NCI-H128 (cell line): Measurements from ENCODE around the gene ZSCAN20.
"Not testable (repeated sequence)": the region's sequence is repeated elsewhere in the genome, so short reads cannot be mapped to it uniquely, and the experiment has no call there.

Source experiments
- DNase-seq: peaks from one replicate; lab custom pipeline; 2025; ENCODE audit not compliant: unreplicated experiment; lab: John Stamatoyannopoulos, UW

ZSCAN20 gene

GRCh38 chr1:33473900-33474299 is 1.5 kb downstream of the ZSCAN20 start:
- no peak for DNase-seq

- DNase-seq, result no peak
Measured at GRCh38 chr1:33477451-33477850, 5.0 kb downstream of the ZSCAN20 start.

GRCh38 chr1:33482412-33482811 is 10.0 kb downstream of the ZSCAN20 start:
- DNase-seq, result no peak

GRCh38 chr1:33488624-33489023 is 16.2 kb downstream of the ZSCAN20 start:
- DNase-seq, result no peak

- DNase-seq, result no peak
Measured at GRCh38 chr1:33494929-33495328, 22.5 kb downstream of the ZSCAN20 start.

- no peak for DNase-seq
Measured at GRCh38 chr1:33497410-33497809, 25.0 kb downstream of the ZSCAN20 start.

- DNase-seq, result no peak
Measured at GRCh38 chr1:33500547-33500946, 28.1 kb downstream of the ZSCAN20 start.

- DNase-seq, result no peak
Measured at GRCh38 chr1:33501309-33501708, 28.9 kb downstream of the ZSCAN20 start.

- DNase-seq, result no peak
Measured at GRCh38 chr1:33501774-33502173, 29.3 kb downstream of the ZSCAN20 start.

- DNase-seq, result no peak
Measured at GRCh38 chr1:33502726-33503125, 30.3 kb downstream of the ZSCAN20 start.

- DNase-seq, result no peak
Measured at GRCh38 chr1:33503506-33503905, 31.1 kb downstream of the ZSCAN20 start.

- DNase-seq, result no peak
Measured at GRCh38 chr1:33507661-33508060, 35.2 kb downstream of the ZSCAN20 start.

- DNase-seq, result no peak
Measured at GRCh38 chr1:33508151-33508550, 35.7 kb downstream of the ZSCAN20 start.

- not testable (repeated sequence) for DNase-seq
Measured at GRCh38 chr1:33509276-33509675, 36.8 kb downstream of the ZSCAN20 start.

- DNase-seq, result no peak
Measured at GRCh38 chr1:33512226-33513011, 40.0 kb downstream of the ZSCAN20 start.

- no peak for DNase-seq
Measured at GRCh38 chr1:33515112-33515511, 42.7 kb downstream of the ZSCAN20 start.

- DNase-seq, result no peak
Measured at GRCh38 chr1:33515607-33516006, 43.2 kb downstream of the ZSCAN20 start.

GRCh38 chr1:33516428-33516827 is 44.0 kb downstream of the ZSCAN20 start:
- DNase-seq, result no peak

GRCh38 chr1:33516891-33517567 is 44.6 kb downstream of the ZSCAN20 start:
- no peak for DNase-seq

- no peak for DNase-seq
Measured at GRCh38 chr1:33517596-33518250, 45.3 kb downstream of the ZSCAN20 start.

GRCh38 chr1:33519240-33519884 is 46.9 kb downstream of the ZSCAN20 start:
- DNase-seq, result no peak

- DNase-seq, result no peak
Measured at GRCh38 chr1:33524586-33524985, 52.1 kb downstream of the ZSCAN20 start.
